A549 (cell line): ENCODE data around the gene TPST1. TPM values are rescaled to one million over a fixed set of nuclear protein-coding genes. Genes with fewer than 3 reads are reported as not detected.

Experiments used
- ATAC-seq, 2 experiments: fragments of 200-7000 bp in 1 of 2; fragments of >200 bp in 1 of 2; cut with Nextera tagmentation in 1 of 2; cut with Tn5 transposase in 1 of 2; 3 replicates each; pipeline versions ENCODE4 v1.8.0 to v1.9.1; 2018 to 2020; ENCODE audit warnings: mild to moderate bottlenecking in 1 of 2, moderate library complexity in 1 of 2
- CTCF ChIA-PET: fragments of 300-600 bp; sonication (Branson Sonifier 250); formaldehyde crosslinking; extraction: SDS; loops from one replicate; lab custom pipeline; 2021; ENCODE audit warnings: antibody characterized with exemption, inconsistent platforms; lab: Yijun Ruan, JAX
- POLR2A ChIA-PET: fragments of 350-600 bp; formaldehyde crosslinking; extraction: SDS; loops from one replicate; lab custom pipeline; 2021; ENCODE audit warnings: antibody characterized with exemption, inconsistent platforms; lab: Yijun Ruan, JAX
- DNase-seq, 2 experiments: peaks; one replicate each; pipeline versions ENCODE4 v3.0.0 to v3.0.0-alpha.2; 2011 to 2016; ENCODE audit warnings: low read depth in 1 of 2, low spot score in 1 of 2
- FAIRE-seq: peaks from 2 replicates; lab custom pipeline; 2011; peaks lifted over from hg19 to GRCh38; lab: Jason Lieb, UNC
- H3K27ac ChIP-seq, 2 experiments: fragments of >200 bp; sonication (Bioruptor Twin); formaldehyde crosslinking; 3 replicates each; pipeline ENCODE4 v1.5.1; 2016 to 2017
- H3K4me1 ChIP-seq: fragments of >200 bp; sonication (Bioruptor Twin); formaldehyde crosslinking; 3 replicates; pipeline ENCODE4 v1.6.1; 2016
- H3K4me2 ChIP-seq: fragments of >200 bp; sonication (Bioruptor Twin); formaldehyde crosslinking; 3 replicates; pipeline ENCODE4 v1.6.1; 2016
- H3K4me3 ChIP-seq: fragments of >200 bp; sonication (Bioruptor Twin); formaldehyde crosslinking; 3 replicates; pipeline ENCODE4 v1.5.1; 2016
- H3K9me3 ChIP-seq: fragments of >200 bp; sonication (Bioruptor Twin); formaldehyde crosslinking; 3 replicates; pipeline ENCODE4 v1.6.1; 2016
- BHLHE40 ChIP-seq: IDR thresholded peaks from 2 replicates; pipeline ENCODE4 v1.6.1; 2012; ENCODE audit warnings: low read depth, low read length, inconsistent platforms
- CBX2 ChIP-seq: fragments of 200-600 bp; sonication (generic); IDR thresholded peaks from 2 replicates; pipeline ENCODE4 v1.6.1; 2016; ENCODE audit warnings: low read depth, mild to moderate bottlenecking, borderline replicate concordance
- CBX8 ChIP-seq: fragments of 200-600 bp; sonication (generic); IDR thresholded peaks from 2 replicates; pipeline ENCODE4 v1.6.1; 2016
- CEBPB ChIP-seq, 2 experiments: fragments of >200 bp in 1 of 2; sonication (Bioruptor Twin) in 1 of 2; formaldehyde crosslinking in 1 of 2; IDR thresholded peaks; 2 replicates each; pipeline ENCODE4 v1.6.1; 2012 to 2016
- CHD2 ChIP-seq: fragments of 150-350 bp; IDR thresholded peaks from 2 replicates; pipeline ENCODE4 v1.6.1; 2014; ENCODE audit warnings: low read length; ENCODE audit not compliant: partially characterized antibody
- ESRRA ChIP-seq: fragments of 150-350 bp; IDR thresholded peaks from 2 replicates; pipeline ENCODE4 v1.6.1; 2014; ENCODE audit warnings: mild to moderate bottlenecking, low read length, borderline replicate concordance
- FOSB ChIP-seq: fragments of 250-450 bp; sonication (Bioruptor Pico); IDR thresholded peaks from 2 replicates; pipeline ENCODE4 v1.5.0; 2020; ENCODE audit warnings: mild to moderate bottlenecking, moderate library complexity
- GATA3 ChIP-seq: IDR thresholded peaks from 2 replicates; pipeline ENCODE4 v1.6.1; 2012; ENCODE audit warnings: borderline replicate concordance
- HDAC2 ChIP-seq: fragments of 200-600 bp; sonication (generic); IDR thresholded peaks from 2 replicates; pipeline ENCODE4 v1.6.1; 2016
- HEYL ChIP-seq: fragments of 250-450 bp; sonication (Bioruptor Pico); IDR thresholded peaks from 2 replicates; pipeline ENCODE4 v1.8.0; 2021; ENCODE audit warnings: mild to moderate bottlenecking, moderate library complexity
- HOXA7 ChIP-seq: fragments of 250-450 bp; sonication (Bioruptor Pico); IDR thresholded peaks from 2 replicates; pipeline ENCODE4 v1.5.0; 2020; ENCODE audit warnings: mild to moderate bottlenecking, moderate library complexity
- HOXB5 ChIP-seq: fragments of 250-450 bp; sonication (Bioruptor Pico); IDR thresholded peaks from 2 replicates; pipeline ENCODE4 v1.5.0; 2020; ENCODE audit warnings: mild to moderate bottlenecking, moderate library complexity
- JUN ChIP-seq, 2 experiments: fragments of >200 bp; sonication (Bioruptor Twin); formaldehyde crosslinking; IDR thresholded peaks; 2 replicates in 1 of 2; 3 replicates in 1 of 2; pipeline ENCODE4 v1.6.1; 2016 to 2017
- KDM1A ChIP-seq: fragments of 200-600 bp; sonication (generic); IDR thresholded peaks from 2 replicates; pipeline ENCODE4 v1.6.1; 2016; ENCODE audit warnings: low read depth, mild to moderate bottlenecking
- MAZ ChIP-seq: fragments of 150-350 bp; IDR thresholded peaks from 2 replicates; pipeline ENCODE4 v1.6.1; 2014; ENCODE audit warnings: antibody characterized with exemption, low read depth, low read length, borderline replicate concordance
- NFE2L2 ChIP-seq: fragments of 150-350 bp; conservative IDR thresholded peaks from 2 replicates; pipeline ENCODE4 v1.6.1; 2014; ENCODE audit warnings: low read length
- NPAS2 ChIP-seq: fragments of 250-450 bp; sonication (Bioruptor Pico); IDR thresholded peaks from 2 replicates; pipeline ENCODE4 v1.8.0; 2022; ENCODE audit warnings: mild to moderate bottlenecking, moderate library complexity, borderline replicate concordance
- NR3C1 ChIP-seq: fragments of >200 bp; sonication (Bioruptor Twin); formaldehyde crosslinking; IDR thresholded peaks from 3 replicates; pipeline ENCODE4 v1.6.1; 2017
- PHF8 ChIP-seq: fragments of 200-600 bp; sonication (generic); IDR thresholded peaks from 2 replicates; pipeline ENCODE4 v1.6.1; 2016; ENCODE audit warnings: low read depth, mild to moderate bottlenecking, antibody characterized with exemption, moderate library complexity, borderline replicate concordance
- RARB ChIP-seq: fragments of 250-450 bp; sonication (Bioruptor Pico); IDR thresholded peaks from 2 replicates; pipeline ENCODE4 v1.8.0; 2021; ENCODE audit warnings: mild to moderate bottlenecking, moderate library complexity
- RCOR1 ChIP-seq: fragments of 150-350 bp; IDR thresholded peaks from 2 replicates; pipeline ENCODE4 v1.6.1; 2014; ENCODE audit warnings: antibody characterized with exemption, low read length, low read depth
- RFX5 ChIP-seq: fragments of 450-650 bp; IDR thresholded peaks from 2 replicates; pipeline ENCODE4 v1.7.1; 2014; ENCODE audit warnings: antibody characterized with exemption, mild to moderate bottlenecking, moderate library complexity
- RNF2 ChIP-seq: fragments of 200-600 bp; sonication (generic); IDR thresholded peaks from 2 replicates; pipeline ENCODE4 v1.6.1; 2016; ENCODE audit warnings: low read depth, mild to moderate bottlenecking, antibody characterized with exemption, moderate library complexity, borderline replicate concordance
- SMC3 ChIP-seq: fragments of >200 bp; sonication (Bioruptor Twin); formaldehyde crosslinking; IDR thresholded peaks from 3 replicates; pipeline ENCODE4 v1.6.1; 2018; ENCODE audit warnings: inconsistent platforms
- TFCP2L1 ChIP-seq: fragments of 250-450 bp; sonication (Bioruptor Pico); IDR thresholded peaks from 2 replicates; pipeline ENCODE4 v1.5.0; 2021; ENCODE audit warnings: mild to moderate bottlenecking
- ZNF302 ChIP-seq: fragments of 250-450 bp; sonication (Bioruptor Pico); IDR thresholded peaks from 2 replicates; pipeline ENCODE4 v1.9.0; 2021; ENCODE audit warnings: inconsistent platforms, mild to moderate bottlenecking, moderate library complexity
- WGBS: methylation state at CpG from one replicate; pipeline ENCODE4 v1.1.6; 2017; ENCODE audit errors: missing lambda C conversion rate; 5-methylcytosine and 5-hydroxymethylcytosine counted together
- polyA plus RNA-seq, 4 experiments: library from polyadenylated mRNA; depleted of rRNA in 3 of 4; stranded (reverse); fragments of >200 nt; fragmentation: RNase III in 1 of 4; extraction: RNeasy Plus Mini Kit Qiagen cat#74134 plus additional on column Dnase treatment in 1 of 4; gene quantifications; 2 replicates in 3 of 4; 3 replicates in 1 of 4; pipeline ENCODE4 v1.2.3, GENCODE V29; 2011 to 2017
- TF ChIP-seq, protein P1 (sequence below): IDR thresholded peaks from 2 replicates; pipeline ENCODE4 v1.6.1; 2012
- TF ChIP-seq, protein P2 (sequence below): IDR thresholded peaks from 2 replicates; pipeline ENCODE4 v1.6.1; 2012; ENCODE audit warnings: low read depth, borderline replicate concordance
- TF ChIP-seq, protein P3 (sequence below): fragments of 450-650 bp; IDR thresholded peaks from 2 replicates; pipeline ENCODE4 v1.6.1; 2014; ENCODE audit warnings: antibody characterized with exemption
- TF ChIP-seq, protein P4 (sequence below): fragments of 250-450 bp; sonication (Bioruptor Pico); IDR thresholded peaks from 2 replicates; pipeline ENCODE4 v1.5.0; 2021; ENCODE audit warnings: mild to moderate bottlenecking, moderate library complexity, borderline replicate concordance
- TF ChIP-seq, protein P5 (sequence below): fragments of >200 bp; sonication (Bioruptor Twin); formaldehyde crosslinking; IDR thresholded peaks from 2 replicates; pipeline ENCODE4 v1.6.1; 2016

The TPST1 gene
- polyA plus RNA-seq, 2 of the 4 experiments (the other 2 are of a cell fraction): 14.6 to 20.4 TPM

DNA sequence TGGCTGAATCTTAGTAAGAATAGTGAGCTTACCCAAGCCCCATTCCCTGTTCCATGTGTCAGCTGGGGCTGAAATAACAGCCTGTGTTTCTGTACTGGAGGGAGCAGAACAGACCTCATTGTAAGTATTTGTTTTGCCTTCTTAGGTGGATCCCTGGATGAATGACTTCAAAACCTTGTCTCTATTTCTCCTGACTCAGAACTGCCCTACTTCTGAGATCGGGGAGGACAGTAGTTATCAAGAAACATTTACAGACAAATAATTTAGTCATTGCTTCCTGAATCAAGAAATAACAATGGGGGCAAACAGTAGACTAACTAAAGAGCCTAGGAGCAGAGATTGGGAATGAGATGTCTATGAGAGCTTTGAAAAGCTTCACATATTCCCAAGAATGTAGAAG is 58.8 kb downstream of the TPST1 start:
- FAIRE-seq (no peak), DNase-seq (no peak), ATAC-seq (no peak)
- POLR2A ChIA-PET: no interaction called here
- H3K27ac ChIP-seq: no peak overlapping the region
- H3K4me2 ChIP-seq: no peak overlapping the region
- WGBS: 4% methylated on average over 1 of the region's 1 CpG
- CTCF ChIA-PET: interaction anchor here (1.2 kb wide), 1 partner anchor 150 kb away, joined by 4 read pairs; no protein-coding TSS in a partner anchor
- peaks cover 37% of the 10 kb centered on the region for H3K9me3 ChIP-seq
- H3K4me1 ChIP-seq: no peaks in the 10 kb centered on the region
- H3K4me3 ChIP-seq: no peak overlapping the region
- no peak for TF ChIP-seq MAZ
- TF ChIP-seq NR3C1: no peak
- no peak for TF ChIP-seq CBX2
- no peak for TF ChIP-seq JUN (IDR thresholded peaks at IDR 0.05)
- TF ChIP-seq, protein P1, sequence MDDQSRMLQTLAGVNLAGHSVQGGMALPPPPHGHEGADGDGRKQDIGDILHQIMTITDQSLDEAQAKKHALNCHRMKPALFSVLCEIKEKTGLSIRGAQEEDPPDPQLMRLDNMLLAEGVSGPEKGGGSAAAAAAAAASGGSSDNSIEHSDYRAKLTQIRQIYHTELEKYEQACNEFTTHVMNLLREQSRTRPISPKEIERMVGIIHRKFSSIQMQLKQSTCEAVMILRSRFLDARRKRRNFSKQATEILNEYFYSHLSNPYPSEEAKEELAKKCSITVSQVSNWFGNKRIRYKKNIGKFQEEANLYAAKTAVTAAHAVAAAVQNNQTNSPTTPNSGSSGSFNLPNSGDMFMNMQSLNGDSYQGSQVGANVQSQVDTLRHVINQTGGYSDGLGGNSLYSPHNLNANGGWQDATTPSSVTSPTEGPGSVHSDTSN: no peak
- TF ChIP-seq, protein P2, sequence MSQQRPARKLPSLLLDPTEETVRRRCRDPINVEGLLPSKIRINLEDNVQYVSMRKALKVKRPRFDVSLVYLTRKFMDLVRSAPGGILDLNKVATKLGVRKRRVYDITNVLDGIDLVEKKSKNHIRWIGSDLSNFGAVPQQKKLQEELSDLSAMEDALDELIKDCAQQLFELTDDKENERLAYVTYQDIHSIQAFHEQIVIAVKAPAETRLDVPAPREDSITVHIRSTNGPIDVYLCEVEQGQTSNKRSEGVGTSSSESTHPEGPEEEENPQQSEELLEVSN: no peak
- TF ChIP-seq, protein P3, sequence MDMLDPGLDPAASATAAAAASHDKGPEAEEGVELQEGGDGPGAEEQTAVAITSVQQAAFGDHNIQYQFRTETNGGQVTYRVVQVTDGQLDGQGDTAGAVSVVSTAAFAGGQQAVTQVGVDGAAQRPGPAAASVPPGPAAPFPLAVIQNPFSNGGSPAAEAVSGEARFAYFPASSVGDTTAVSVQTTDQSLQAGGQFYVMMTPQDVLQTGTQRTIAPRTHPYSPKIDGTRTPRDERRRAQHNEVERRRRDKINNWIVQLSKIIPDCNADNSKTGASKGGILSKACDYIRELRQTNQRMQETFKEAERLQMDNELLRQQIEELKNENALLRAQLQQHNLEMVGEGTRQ: no peak
- no peak for TF ChIP-seq RCOR1
- TF ChIP-seq CEBPB (IDR thresholded peaks at IDR 0.05): no peak
- no peak for TF ChIP-seq HOXB5 (CRISPR knock-in tag)
- TF ChIP-seq CBX8: no peak
- no peak for TF ChIP-seq SMC3
- no peak for TF ChIP-seq NFE2L2
- no peak for TF ChIP-seq BHLHE40
- TF ChIP-seq HDAC2: no peak
- no peak for TF ChIP-seq HOXA7 (CRISPR knock-in tag)

DNA sequence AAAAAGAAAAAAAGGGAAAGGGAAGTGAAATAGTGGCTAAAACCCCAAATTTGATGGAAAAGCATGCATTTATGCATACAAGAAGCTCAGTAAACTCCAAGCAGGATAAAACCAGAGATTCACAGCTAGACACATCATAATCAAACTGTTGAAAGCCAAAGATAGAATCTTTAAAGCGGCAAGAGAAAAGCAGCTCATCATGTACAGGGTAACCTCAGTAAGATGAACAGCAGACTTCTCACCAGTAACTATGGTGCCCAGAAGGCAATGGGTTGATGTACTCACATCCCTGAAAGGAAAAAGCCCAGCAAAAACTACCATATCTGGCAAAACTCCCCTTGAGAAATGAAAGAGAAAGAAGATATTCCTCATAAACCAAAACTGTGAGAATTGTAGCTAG is 60.4 kb downstream of the TPST1 start:
- peak in 1 of 2 experiments; percentile 55 for DNase-seq
- Histone ChIP-seq H3K4me3 (no peak overlapping the region), H3K27ac (no peak overlapping the region), H3K4me2 (no peak overlapping the region), H3K9me3 (peaks cover 37% of the 10 kb centered on the region), H3K4me1 (no peaks in the 10 kb centered on the region)
- ChIA-PET POLR2A (no interaction called here), CTCF (interaction anchor here (0.9 to 1.0 kb wide), 3 partner anchors 13 to 58 kb away, joined by 3 read pairs; no protein-coding TSS in a partner anchor)
- no peak for ATAC-seq
- no peak for TF ChIP-seq RFX5
- peak; percentile 46; the same call in 1 of the 2 replicates for TF ChIP-seq KDM1A
- no peak for TF ChIP-seq TFCP2L1
- 57% methylated on average over 1 of the region's 1 CpG for WGBS
- peak; percentile 61 for FAIRE-seq

DNA sequence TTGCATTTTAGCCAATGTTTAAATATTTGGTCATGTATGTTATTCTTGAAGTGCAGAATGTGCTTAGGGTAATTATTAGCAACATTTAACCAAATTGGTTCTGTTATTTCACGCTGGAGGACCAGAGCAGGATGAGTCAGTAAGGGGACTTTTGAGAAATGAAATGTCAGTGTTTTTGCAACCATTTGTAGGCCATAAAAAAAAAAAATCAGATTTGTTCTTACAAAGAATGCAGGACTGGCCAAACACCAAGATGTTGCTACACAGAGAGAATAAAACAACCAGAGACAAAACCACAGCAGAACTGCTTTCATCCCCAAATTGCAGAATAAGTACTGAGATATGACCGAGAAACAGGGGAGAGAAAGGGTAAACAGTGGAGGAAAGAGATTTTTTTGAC is 62.1 kb downstream of the TPST1 start:
- ChIA-PET POLR2A (no interaction called here), CTCF (no interaction called here)
- 36% methylated on average over 2 of the region's 2 CpGs for WGBS
- no peak for ATAC-seq
- no peak overlapping the region for H3K4me2 ChIP-seq
- peaks cover 37% of the 10 kb centered on the region for H3K9me3 ChIP-seq
- H3K4me3 ChIP-seq: no peak overlapping the region
- TF ChIP-seq PHF8 (no peak), NPAS2 (CRISPR knock-in tag) (no peak), CHD2 (no peak), JUN (IDR thresholded peaks at IDR 0.05) (no peak), RFX5 (no peak), BHLHE40 (no peak), RARB (CRISPR knock-in tag) (no peak), GATA3 (no peak), CBX2 (no peak), ESRRA (no peak), FOSB (CRISPR knock-in tag) (no peak), RNF2 (no peak), ZNF302 (CRISPR knock-in tag) (no peak), HEYL (CRISPR knock-in tag) (no peak)
- TF ChIP-seq, protein P4, sequence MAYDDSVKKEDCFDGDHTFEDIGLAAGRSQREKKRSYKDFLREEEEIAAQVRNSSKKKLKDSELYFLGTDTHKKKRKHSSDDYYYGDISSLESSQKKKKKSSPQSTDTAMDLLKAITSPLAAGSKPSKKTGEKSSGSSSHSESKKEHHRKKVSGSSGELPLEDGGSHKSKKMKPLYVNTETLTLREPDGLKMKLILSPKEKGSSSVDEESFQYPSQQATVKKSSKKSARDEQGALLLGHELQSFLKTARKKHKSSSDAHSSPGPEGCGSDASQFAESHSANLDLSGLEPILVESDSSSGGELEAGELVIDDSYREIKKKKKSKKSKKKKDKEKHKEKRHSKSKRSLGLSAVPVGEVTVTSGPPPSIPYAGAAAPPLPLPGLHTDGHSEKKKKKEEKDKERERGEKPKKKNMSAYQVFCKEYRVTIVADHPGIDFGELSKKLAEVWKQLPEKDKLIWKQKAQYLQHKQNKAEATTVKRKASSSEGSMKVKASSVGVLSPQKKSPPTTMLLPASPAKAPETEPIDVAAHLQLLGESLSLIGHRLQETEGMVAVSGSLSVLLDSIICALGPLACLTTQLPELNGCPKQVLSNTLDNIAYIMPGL: no peak
- TF ChIP-seq, protein P5, sequence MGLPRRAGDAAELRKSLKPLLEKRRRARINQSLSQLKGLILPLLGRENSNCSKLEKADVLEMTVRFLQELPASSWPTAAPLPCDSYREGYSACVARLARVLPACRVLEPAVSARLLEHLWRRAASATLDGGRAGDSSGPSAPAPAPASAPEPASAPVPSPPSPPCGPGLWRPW: no peak
- TF ChIP-seq, protein P1: no peak
- no peaks in the 10 kb centered on the region for H3K4me1 ChIP-seq
- no peak for DNase-seq
- H3K27ac ChIP-seq: no peak overlapping the region
- no peak for FAIRE-seq
